NCI-H1417 (cell line): ENCODE measurements around the gene ZNF358.

Experiments used
- DNase-seq, 3 experiments: peaks; one replicate each; lab custom pipeline; 2025; lab: John Stamatoyannopoulos, UW

The ZNF358 gene

DNA sequence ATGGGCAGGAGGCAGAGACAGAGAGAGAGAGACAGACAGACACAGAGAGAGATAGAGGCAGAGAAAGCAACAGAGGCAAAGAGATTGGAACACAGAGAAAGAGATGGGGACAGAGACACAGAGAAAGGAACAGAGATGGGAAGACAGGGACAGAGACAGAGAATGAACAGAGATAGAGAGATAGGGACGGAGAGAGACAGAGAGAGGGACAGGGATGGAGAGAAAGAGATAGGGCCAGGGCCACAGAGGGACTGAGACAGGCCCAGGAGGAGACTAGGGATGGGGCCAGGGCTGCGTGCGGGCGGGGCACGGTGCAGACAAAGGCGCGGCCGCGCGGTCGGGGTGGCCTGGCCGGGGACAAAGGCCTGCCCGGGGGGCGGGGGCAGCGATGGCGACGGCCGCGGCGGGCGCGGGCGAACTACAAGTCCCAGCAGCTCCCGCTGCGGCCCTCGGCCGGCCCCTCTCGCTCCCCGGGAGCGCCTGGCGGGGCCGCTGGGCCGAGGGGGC, at the start of gene ZNF358:
ZNF358 (plus strand) TSS at position 459 of the 507 bp plus-strand sequence. CDS start 3,140 bp downstream, outside the sequence.
- peak; percentile 30 to 87 (median 83) for DNase-seq

DNA sequence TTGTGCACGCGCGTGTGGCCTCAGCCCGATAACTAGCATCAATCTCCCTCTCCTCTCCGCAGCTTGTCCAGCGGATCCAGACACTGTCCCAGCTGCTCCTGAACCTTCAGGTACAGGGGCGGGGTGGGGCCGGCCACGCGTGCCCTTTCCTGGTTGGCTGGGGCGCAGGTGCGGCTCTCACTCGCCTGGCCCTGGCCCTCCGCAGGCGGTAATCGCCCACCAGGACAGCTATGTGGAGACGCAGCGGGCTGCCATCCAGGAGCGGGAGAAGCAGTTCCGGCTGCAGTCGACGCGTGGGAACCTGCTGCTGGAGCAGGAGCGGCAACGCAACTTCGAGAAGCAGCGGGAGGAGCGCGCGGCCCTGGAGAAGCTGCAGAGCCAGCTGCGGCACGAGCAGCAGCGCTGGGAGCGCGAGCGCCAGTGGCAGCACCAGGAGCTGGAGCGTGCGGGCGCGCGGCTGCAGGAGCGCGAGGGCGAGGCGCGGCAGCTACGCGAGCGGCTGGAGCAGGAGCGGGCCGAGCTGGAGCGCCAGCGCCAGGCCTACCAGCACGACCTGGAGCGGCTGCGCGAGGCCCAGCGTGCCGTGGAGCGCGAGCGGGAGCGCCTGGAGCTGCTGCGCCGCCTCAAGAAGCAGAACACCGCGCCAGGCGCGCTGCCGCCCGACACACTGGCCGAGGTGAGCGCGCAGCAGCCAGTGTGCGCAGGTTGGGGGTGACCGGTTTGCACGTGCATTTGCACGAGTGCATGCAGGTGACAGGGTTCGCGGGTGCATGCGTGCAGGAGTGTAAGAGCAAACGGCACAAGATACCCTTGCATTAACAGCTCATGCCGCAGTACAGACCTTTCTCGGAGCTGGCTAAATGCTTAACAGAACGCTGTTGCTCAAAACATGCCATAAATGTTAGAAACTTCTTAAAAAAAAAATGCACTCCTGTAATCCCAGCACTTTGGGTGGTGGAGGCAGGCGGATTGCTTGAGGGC, 48.6 kb upstream of the ZNF358 start:
- no peak for DNase-seq

- DNase-seq = no peak
Measured at GRCh38 chr19:7468840-7469239, 47.1 kb upstream of the ZNF358 start.

- DNase-seq = no peak
Measured at GRCh38 chr19:7469669-7470285, 46.1 kb upstream of the ZNF358 start.

GRCh38 chr19:7470540-7471305, 45.2 kb upstream of the ZNF358 start:
- DNase-seq = no peak

- no peak for DNase-seq
Measured at GRCh38 chr19:7471696-7472615, 43.9 kb upstream of the ZNF358 start.

- DNase-seq = no peak
Measured at GRCh38 chr19:7475665-7476064, 40.2 kb upstream of the ZNF358 start.

GRCh38 chr19:7476241-7476640, 39.7 kb upstream of the ZNF358 start:
- no peak for DNase-seq

DNA sequence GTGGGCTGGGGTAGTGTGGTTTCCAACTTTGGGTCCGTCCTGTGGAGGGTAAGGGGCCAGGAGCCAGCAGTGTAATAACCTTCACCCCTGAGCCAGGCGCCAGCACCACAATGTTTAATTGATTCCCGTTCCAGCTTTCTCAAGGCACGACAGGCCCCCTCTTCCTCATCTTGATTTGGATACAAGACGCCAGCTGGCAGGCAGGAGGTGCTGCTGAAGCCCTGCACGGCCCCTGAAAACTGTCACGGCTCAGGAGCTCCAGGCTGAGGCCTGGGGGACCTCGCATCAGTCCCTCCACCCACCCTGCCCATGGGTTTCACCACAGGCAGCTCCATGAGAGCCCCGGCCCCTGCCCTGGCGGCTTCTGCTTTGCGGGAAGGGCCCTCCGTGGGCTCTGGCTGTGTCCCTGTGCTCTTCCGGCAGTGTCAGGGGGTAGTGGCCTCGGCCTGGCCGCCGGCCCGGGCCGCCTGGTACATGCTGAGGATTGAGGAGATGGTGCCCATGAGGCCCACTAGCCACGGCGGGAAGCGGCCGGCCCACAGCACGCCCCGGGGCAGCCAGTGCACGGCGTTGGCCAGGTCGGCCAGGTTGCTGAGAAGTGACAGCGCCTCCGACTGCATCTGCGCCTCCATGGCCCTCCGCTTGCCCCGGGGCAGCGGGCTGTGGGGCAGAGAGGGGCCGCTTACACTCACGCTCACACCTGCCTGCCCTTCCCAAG, 39.0 kb upstream of the ZNF358 start:
- DNase-seq = no peak

DNA sequence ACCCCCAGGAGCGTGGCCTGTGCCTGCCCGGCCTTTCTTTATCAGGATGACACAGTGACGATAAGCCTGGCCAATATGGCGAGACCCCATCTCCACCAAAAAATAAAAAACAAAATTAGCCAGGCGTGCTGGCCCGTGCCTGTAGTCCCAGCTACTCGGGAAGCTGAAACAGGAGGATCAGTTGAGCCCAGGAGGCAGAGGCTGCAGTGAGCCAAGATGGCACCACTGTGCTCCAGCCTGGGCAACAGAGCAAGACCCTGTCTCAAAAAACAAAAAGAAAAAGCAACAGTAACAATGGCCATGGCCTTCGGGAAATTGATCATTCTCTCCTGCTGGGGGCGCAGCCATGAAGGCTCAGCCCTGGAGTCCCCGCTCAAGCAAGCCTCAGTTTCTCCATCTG, 38.1 kb upstream of the ZNF358 start:
- no peak for DNase-seq

GRCh38 chr19:7478173-7478842, 37.6 kb upstream of the ZNF358 start:
- DNase-seq = no peak

DNA sequence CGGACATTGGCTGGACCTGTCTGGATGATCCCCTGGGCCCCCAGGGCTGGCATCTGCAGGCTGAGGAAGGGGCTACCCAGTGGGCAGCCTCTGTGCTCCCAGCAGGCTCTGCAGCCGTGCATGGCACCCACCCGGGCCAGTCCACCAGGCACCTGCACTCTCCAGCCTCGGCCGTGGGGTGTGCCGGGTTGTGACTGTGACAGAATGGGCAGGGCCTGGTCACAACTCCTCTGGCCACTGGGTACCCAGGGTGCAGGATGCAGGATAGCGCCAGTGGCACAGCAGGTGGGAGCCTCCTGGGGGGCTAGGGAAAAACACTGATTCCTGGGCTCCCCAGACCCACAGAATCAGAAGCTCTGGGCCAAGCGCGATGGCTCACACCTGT, 37.1 kb upstream of the ZNF358 start:
- DNase-seq = no peak

GRCh38 chr19:7480222-7480969, 35.5 kb upstream of the ZNF358 start:
- DNase-seq = no peak

GRCh38 chr19:7480970-7481255, 35.0 kb upstream of the ZNF358 start:
- no peak for DNase-seq

DNA sequence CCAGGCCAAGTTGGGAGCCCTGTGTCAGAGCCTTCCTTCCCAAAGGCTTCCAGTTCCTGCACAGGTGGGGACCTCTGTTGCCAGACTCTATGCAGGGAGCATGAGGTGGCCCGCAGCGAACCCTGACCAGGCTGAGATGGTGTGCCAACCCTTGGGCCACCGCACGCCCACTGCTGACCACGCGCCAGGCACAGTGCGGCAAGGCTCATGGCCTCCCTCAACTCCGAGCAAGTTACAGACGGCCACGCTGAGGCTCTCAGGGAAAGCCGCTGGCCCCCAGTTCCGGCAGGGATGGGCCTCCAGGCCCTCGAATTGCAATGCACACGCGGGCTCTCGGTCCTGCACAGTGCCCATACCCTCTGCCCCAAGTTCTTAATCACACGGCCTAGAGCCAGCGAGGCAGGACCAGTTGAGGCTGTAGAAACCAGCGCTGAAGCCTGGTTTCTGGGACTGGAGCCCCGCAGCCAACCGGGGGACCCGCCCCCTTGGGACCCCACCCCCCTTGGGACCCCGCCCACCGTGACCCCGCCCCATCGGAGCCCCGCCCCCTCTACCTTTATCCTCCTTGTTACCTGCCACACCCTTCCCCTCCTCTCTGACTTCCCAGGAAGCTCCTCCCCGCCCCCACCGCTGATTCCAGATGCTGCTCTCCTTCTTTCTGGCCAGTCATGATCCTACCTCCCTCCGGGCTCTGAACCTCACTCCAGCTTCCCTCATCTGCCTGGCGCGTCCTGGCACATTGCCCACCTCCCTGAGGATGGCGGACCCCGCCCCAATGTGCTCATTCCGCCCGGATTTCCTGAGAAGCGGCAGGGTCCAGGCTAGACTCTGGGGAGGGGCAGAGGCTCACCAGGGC, 33.1 kb upstream of the ZNF358 start:
- peak in 2 of 3 experiments; percentile 70 to 77 for DNase-seq

GRCh38 chr19:7483720-7484201, 32.1 kb upstream of the ZNF358 start:
- DNase-seq = no peak

- DNase-seq = no peak
Measured at GRCh38 chr19:7486923-7487322, 29.0 kb upstream of the ZNF358 start.

GRCh38 chr19:7488736-7489353, 27.1 kb upstream of the ZNF358 start, which contains the start of gene PEX11G:
Gene PEX11G (minus strand): TSS chr19:7489035. CDS start chr19:7489010, 25 bp downstream.
- DNase-seq = peak; percentile 37 to 80 (median 38)
